GM06990 (cell line): Measurements from ENCODE around the gene COASY.
"Not testable (repeated sequence)": the region's sequence is repeated elsewhere in the genome, so short reads cannot be mapped to it uniquely, and the experiment has no call there.

ENCODE experiments used
- DNase-seq: peaks from one replicate; pipeline ENCODE4 v3.0.0-alpha.2; 2011; ENCODE audit not compliant: insufficient read length; ENCODE audit errors: extremely low read depth
- H3K27me3 ChIP-seq: replicated peaks from 2 replicates; pipeline ENCODE4 v1.6.0; 2011; ENCODE audit warnings: low read length; ENCODE audit not compliant: control insufficient read depth, insufficient read depth
- H3K36me3 ChIP-seq: 2 replicates; pipeline ENCODE4 v1.5.1; 2011; ENCODE audit warnings: low read length; ENCODE audit not compliant: control insufficient read depth, insufficient read depth
- H3K4me3 ChIP-seq: replicated peaks from 2 replicates; pipeline ENCODE4 v1.5.1; 2011; ENCODE audit warnings: low read depth, mild to moderate bottlenecking, control low read depth, low read length
- TF ChIP-seq, protein P1 (sequence below): IDR thresholded peaks from 2 replicates; pipeline ENCODE4 v1.5.1; 2011; ENCODE audit warnings: low read length, control low read depth, mild to moderate bottlenecking, inconsistent platforms; ENCODE audit not compliant: insufficient read depth, poor library complexity, severe bottlenecking

COASY gene

DNA sequence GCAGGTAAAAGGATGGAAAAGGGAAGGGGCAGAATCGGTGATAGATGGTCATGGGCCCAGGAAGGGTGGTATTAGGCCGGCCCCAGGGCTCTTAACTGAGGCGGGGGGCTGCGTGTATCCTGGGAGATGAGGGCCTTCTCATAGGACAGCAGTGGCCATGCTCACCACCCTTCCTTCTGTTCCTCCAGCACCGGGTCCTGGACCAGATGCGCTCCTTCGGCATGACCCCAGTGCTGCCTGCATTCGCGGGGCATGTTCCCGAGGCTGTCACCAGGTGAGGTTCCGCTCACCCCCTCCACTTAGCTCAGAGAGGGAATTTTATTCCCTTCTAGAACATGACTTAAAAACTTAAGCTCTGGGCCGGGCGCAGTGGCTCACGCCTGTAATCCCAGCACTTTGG, 23.5 kb upstream of the COASY start:
- no peak for DNase-seq

DNA sequence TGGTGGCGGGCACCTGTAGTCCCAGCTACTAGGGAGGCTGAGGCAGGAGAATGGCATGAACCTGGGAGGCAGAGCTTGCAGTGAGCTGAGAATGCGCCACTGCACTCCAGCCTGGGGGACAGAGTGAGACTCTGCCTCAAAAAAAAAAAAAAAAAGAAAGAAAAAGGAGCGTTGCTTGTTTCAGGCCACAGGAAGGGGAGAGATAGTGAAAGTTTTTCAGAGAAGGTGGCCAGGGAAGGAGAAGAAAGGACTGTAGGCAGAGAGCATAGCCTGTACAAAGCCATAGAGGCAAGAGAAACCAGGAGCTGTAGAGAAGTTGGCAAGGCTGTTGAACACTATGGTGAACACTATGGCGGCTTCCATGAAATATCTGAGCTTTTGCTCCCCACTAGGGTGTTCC, 21.4 kb upstream of the COASY start:
- peaks cover 21% of the 10 kb centered on the region for H3K36me3 ChIP-seq
- not testable (repeated sequence) for H3K4me3 ChIP-seq, DNase-seq, H3K27me3 ChIP-seq

More for the DNA sequence above, 23.5 kb upstream of the COASY start:
- no peaks in the 10 kb centered on the region for H3K27me3 ChIP-seq
- TF ChIP-seq, protein P1, sequence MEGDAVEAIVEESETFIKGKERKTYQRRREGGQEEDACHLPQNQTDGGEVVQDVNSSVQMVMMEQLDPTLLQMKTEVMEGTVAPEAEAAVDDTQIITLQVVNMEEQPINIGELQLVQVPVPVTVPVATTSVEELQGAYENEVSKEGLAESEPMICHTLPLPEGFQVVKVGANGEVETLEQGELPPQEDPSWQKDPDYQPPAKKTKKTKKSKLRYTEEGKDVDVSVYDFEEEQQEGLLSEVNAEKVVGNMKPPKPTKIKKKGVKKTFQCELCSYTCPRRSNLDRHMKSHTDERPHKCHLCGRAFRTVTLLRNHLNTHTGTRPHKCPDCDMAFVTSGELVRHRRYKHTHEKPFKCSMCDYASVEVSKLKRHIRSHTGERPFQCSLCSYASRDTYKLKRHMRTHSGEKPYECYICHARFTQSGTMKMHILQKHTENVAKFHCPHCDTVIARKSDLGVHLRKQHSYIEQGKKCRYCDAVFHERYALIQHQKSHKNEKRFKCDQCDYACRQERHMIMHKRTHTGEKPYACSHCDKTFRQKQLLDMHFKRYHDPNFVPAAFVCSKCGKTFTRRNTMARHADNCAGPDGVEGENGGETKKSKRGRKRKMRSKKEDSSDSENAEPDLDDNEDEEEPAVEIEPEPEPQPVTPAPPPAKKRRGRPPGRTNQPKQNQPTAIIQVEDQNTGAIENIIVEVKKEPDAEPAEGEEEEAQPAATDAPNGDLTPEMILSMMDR: no peak
- H3K4me3 ChIP-seq: no peak overlapping the region
- peaks cover 17% of the 10 kb centered on the region for H3K36me3 ChIP-seq

DNA sequence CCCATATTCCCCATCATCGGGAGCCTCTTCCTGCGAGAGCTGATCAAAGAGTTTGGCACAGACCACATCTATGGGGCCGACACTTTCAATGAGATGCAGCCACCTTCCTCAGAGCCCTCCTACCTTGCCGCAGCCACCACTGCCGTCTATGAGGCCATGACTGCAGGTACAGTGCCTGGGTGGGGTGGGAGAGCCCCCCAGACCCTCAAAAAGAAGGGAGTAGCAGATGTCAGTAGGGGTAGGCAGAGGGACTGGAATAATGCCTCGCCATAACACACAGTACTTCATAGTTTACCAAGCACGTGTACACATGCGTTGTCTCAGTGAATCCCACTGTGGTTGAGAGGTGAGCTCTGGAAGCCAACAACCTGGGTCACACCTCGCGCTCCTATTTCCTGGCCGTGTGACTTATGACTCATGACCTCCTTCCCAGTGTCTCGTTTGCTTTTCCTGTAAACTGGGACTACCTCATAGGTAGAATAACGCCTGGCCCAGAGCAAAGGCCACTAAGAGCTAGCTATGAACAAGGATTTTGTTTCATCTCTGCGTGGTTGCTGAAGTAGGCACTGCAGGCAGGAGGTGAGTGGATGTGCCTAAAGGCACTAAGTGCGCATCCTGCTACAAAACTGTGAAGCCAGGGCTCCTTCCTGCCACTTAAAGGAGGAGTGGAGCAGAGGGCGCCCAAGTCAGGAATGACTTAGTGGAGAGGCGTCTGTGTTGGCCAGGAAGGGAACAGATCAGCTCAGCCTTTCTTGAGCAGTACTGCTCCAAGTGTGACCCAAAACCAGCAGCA, 20.7 kb upstream of the COASY start:
- no peak for DNase-seq
- H3K27me3 ChIP-seq: no peaks in the 10 kb centered on the region
- H3K36me3 ChIP-seq: peaks cover 21% of the 10 kb centered on the region
- TF ChIP-seq, protein P1: no peak
- H3K4me3 ChIP-seq: no peak overlapping the region

DNA sequence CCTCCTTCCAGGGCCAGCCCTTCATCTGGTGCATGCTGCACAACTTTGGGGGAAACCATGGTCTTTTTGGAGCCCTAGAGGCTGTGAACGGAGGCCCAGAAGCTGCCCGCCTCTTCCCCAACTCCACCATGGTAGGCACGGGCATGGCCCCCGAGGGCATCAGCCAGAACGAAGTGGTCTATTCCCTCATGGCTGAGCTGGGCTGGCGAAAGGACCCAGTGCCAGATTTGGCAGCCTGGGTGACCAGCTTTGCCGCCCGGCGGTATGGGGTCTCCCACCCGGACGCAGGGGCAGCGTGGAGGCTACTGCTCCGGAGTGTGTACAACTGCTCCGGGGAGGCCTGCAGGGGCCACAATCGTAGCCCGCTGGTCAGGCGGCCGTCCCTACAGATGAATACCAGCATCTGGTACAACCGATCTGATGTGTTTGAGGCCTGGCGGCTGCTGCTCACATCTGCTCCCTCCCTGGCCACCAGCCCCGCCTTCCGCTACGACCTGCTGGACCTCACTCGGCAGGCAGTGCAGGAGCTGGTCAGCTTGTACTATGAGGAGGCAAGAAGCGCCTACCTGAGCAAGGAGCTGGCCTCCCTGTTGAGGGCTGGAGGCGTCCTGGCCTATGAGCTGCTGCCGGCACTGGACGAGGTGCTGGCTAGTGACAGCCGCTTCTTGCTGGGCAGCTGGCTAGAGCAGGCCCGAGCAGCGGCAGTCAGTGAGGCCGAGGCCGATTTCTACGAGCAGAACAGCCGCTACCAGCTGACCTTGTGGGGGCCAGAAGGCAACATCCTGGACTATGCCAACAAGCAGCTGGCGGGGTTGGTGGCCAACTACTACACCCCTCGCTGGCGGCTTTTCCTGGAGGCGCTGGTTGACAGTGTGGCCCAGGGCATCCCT, 18.5 kb upstream of the COASY start:
- H3K4me3 ChIP-seq: no peak overlapping the region
- no peaks in the 10 kb centered on the region for H3K27me3 ChIP-seq
- no peak for DNase-seq
- peaks cover 21% of the 10 kb centered on the region for H3K36me3 ChIP-seq
- TF ChIP-seq, protein P1: no peak

DNA sequence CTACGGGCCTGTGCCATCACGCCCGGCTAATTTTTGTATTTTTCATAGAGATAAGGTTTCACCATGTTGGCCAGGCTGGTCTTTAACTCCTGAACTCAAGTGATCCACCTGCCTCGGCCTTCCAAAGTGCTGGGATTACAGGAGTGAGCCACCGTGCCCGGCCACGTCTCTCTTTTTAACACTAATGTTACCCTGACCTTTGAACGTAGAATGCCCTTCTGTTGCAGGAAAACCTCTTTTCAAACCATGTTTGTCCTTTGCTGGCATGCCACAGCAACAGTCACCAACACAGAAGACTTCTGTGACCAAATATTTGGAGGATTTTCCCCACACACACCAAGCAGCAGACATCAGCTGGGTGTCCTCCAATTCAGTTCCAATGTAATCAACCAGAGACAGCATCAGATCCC, 17.1 kb upstream of the COASY start:
- DNase-seq: no peak

DNA sequence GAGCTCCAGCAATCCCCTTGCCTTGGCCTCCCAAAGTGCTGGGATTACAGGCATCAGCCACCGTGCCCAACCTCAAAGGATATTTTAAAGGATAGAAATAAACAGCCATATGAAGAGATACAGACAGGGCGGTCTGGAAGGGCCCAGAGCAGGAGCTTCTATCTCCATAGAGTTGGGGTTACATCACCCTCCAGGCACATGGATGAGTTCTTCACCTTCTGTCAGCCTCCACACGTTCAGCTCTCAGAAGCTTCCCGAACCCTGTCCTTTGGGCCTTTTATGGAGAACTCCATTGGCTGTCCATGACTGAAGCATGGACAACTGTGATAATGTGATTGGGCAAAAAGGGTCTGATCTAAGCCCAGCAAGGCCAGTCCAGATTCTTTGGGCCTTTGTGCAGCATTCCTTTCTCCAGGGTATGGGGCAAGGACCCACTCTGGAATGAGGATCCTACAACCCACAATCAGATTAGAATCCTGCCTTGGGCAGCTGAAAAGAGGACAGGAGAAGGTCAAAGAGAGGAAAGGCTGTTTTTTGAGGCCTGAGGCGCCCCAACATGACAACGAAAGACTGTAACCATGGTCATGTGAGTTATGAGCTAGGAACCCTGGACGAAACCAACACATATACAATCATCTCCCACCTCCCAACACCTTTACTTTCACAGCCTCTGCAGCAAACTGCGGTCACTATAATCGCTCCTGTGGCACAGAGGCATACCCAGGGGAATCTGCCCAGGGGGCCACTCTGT, 16.0 kb upstream of the COASY start:
- H3K27me3 ChIP-seq, DNase-seq, H3K4me3 ChIP-seq: not testable (repeated sequence)
- H3K36me3 ChIP-seq: peaks cover 13% of the 10 kb centered on the region

More for the DNA sequence above, 17.1 kb upstream of the COASY start:
- Histone ChIP-seq H3K36me3 (peaks cover 14% of the 10 kb centered on the region), H3K4me3 (no peak overlapping the region), H3K27me3 (no peaks in the 10 kb centered on the region)
- TF ChIP-seq, protein P1: no peak
